Measurements from ENCODE around the gene OXT.
"Not testable (repeated sequence)": the region's sequence is repeated elsewhere in the genome, so short reads cannot be mapped to it uniquely, and the experiment has no call there.

OXT gene

GRCh38 chr20:3071610-3072529 lies at the start of gene OXT:
Gene OXT (plus strand): TSS chr20:3071620. CDS start chr20:3071656, 36 bp downstream.
- no peak for DNase-seq

DNA sequence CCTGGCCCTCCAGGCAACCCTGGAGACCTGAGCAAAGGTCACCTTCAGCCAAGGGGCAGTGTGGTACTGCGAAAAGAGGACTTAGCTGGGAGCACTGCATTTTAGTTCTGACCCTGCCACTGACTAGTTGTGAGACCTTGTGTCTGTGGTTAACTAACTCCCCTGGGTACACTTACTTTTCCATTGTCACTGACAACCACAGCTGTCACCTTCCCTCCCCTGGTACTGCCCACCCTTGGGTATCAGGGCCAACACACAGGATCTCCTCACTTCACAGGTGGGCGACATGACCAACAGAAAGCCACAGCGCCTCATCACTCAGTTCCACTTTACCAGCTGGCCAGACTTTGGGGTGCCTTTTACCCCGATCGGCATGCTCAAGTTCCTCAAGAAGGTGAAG lies 49.6 kb upstream of the OXT start:
- no peak for DNase-seq

- not testable (repeated sequence) for DNase-seq
These were observed 48.6 kb upstream of the OXT start for GRCh38 chr20:3022559-3023490.

DNA sequence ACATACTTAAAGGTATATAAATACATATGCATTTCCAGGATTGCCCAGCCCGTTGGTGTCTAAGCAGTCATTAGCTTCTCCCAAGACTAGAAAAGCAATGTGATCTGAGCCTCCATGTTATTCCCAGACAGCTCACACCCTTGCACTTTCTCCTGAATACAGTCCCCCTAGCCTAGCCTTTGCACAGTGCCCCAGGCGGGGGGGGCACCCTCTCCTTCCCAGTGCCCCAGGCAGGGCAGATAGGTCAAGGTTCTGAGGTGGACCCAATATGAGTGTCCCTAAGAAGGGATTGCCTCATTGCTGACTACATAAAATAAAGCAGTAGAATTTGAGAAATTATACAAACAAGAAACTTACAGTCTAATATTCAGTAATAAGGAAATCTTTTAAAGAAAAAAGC lies 43.4 kb upstream of the OXT start:
- DNase-seq = no peak

DNA sequence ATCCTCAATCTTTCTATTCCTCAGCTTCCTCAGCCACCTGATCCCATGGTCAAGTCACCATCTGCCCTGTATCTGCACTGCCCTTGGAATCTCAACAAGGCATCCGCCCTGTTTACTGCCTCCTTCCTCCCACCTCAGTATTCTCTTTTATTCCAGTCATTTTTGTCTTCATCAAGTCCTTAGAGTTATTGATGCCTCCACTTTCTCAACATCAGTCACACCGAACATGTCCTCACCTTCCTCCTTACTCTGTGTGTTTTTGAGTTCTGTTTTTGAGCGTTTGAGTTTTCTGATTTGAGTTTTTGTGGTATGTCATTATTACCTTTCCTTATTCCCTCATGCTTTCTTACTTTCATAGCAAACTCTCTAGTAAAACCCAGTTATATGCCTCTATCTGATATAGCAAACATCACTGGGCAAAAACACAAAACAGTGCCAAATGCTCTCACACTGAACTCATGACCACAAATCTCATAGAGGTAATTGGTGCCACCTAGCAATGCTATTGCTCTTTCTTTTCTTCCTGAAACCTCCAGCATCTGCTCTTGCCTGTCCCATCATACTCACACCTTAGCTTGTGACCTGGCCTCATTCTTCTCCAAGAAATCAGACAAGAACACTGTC lies 39.8 kb upstream of the OXT start:
- no peak for DNase-seq

DNA sequence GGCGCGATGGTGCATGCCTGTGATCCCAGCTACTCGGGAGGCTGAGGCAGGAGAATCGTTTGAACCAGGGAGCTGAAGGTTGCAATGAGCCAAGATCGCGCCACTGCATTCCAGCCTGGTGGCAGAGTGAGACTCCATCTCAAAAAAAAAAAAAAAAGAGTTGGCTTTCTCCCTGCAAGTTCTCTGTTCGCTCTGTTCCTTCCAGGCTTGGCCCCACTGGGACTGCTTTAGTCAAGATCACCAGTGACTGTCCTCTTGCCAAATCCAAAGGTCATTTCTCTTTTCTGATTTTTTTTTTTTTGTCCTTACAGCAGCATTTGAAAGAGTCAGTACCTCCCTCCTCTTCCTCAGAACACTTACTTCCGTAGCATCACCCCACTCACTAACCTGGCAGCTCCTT lies 38.8 kb upstream of the OXT start:
- no peak for DNase-seq

- no peak for DNase-seq
These were observed 33.8 kb upstream of the OXT start for GRCh38 chr20:3037654-3038053.

- DNase-seq = no peak
These were observed 33.0 kb upstream of the OXT start for GRCh38 chr20:3038454-3038853.

DNA sequence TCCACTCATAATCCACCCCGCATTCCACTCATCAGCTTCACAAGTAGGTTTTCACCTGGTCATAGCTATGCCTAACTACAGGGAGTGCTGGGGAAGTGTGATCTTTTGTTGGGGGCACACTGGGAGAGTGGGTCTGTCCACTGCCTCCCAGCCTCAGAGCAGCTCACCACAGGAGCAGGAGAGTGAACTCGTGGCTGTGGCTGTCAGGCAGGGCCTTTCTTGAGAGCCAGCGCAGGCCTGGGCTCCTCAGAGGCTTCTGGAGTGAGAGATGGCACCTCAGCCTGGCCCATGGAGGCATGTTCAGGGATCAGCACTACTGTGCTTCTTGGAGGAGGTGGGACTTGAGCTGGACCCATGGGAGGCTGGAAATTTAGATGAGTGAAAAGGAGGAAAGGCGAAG lies 32.0 kb upstream of the OXT start:
- DNase-seq = no peak

DNA sequence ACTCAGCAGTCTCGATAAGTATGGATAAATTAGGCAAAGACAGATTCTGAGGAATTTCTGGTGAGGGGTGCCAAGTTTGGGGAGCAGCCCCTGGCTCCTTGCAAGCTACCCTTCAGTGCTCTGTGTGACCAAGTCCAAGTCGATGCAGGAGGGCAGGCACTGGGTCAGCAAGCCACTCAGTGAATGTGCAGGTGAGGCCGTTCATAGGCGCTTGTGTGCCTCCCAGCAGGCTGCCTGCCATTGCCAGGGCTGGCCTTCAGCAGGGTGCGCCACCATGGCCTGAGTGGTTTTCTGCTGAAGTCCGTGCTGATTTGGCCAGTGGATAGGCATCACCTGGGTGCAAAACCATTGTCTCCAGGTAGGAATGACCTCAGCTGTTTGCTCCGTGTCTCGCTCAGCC lies 31.3 kb upstream of the OXT start:
- DNase-seq = peak; percentile 21

DNA sequence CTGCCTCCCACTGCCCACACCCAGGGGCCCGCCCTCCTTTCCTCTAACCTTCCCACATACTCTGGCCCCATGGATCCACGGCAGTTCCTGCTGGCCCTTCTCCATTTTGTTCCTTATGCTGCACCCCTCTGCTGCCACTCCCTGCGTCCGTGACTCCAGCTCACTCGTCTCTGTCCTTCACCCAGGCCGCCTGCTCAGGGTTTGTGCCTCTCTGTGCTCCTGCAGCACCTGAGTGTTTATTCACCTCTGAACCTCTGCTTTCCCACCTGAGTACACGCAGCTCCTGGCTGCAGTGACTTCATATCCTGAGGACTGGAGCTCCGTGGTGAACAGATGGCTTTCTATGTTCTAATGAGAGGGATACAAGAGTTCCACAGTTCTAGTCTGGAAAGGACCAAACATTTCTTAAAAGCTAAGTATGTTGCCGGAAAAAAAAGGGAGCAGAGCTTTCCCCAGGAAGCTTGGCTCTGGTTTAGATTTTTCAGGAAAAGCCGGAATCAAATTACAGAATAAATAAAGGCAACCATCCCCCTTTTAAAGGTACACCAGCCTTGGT lies 29.5 kb upstream of the OXT start:
- peak; percentile 76 for DNase-seq

DNA sequence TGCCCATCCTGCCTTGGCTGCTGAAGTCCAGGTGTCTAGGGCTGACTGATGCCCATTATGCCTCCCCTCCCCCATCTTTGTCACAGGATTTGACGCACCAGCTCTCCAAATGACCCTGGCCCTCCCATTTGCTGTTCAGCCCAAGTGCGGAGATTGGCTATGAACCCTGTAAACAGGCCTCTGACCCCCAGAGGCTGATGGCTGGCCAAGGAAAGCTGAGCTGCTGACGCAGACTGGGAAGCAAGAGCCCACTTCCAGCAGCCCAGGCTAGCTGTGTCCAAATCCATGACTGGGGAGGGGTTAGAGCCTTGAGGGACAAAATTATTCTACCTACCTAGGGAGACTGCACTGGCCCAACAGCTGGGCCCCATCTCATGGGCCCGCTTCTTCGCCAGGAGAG lies 28.8 kb upstream of the OXT start:
- DNase-seq = peak; percentile 35

- DNase-seq = no peak
These were observed 28.1 kb upstream of the OXT start, which contains the start of gene GNRH2 for GRCh38 chr20:3043322-3043721. Gene GNRH2 (plus strand): TSS chr20:3043622. CDS start chr20:3044415, 793 bp downstream.

- DNase-seq = no peak
These were observed 27.0 kb upstream of the OXT start for GRCh38 chr20:3044336-3044965.

DNA sequence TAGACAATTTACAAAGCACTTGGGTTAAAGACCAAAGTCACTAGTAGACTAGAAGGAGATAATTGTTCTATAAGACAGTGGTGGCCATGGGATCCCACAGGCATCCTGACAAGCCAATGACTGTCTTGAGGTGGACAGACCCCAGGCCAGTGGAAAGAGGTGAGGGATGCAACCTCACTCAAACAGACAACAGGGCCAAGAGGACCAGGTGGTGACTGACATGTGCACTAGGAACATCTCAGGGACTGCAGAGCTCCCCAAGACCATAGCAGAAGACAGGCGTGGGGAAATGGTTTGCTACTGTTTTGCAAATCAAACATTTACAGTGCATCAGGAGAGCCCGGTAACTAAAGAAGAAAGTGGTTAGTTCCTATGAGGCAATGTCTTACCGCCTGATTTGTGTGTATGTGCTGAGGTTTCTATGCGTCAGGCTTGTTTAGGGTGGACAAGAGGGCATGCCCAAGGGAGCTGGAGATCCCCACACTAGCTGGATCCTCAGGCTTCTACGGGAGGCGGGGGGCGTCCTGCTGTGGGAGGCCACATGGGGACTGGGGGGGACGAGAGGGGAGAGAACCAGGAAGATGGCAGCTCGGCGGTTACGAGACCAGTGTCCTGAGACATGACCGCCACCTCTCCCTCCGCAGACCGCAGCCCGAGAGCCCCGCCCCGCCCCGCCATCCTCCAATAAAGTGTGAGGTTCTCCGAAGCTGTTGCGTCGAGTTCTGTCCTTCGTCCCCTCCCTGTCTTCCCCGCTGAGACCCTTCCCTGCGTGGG lies 26.2 kb upstream of the OXT start:
- peak; percentile 62 for DNase-seq

- peak; percentile 72 for DNase-seq
These were observed 25.4 kb upstream of the OXT start, which contains the start of gene MRPS26 for GRCh38 chr20:3045816-3046676. Gene MRPS26 (plus strand): TSS chr20:3046052. CDS start chr20:3046069, 17 bp downstream.

DNA sequence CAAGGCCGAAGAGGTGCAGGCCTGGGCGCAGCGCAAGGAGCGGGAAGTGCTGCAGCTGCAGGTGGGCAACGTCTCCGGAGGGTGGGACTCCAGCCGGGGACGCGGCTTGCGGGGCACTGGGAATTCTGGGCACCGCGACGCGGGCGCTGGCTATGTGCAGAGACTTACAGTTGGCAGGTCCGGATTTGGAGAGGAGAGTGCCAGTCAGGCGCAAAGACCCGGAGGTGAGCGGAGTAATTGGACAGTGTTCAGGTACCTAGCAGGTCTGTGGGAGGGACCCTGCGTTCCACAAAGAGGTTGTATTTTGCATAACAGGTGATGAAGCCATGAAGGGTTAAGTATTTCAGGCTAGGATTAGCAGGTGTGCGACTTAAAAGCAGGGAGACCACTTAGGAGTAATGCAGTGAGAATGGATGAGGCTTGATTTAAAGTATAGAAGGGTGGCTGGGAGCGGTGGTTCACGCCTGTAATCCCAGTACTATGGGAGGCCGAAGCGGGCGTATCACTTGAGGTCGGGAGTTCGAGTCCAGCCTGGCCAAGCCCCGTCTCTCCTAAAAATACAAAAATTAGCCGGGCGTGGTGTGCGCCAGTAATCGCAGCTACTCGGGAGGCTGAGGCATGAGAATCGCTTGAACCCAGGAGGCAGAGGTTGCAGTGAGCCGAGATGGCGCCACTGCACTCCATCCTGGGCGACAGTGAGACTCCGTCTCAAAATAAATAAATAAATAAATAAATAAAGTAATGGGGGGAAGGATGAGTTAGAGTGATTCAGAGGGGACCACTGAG lies 24.6 kb upstream of the OXT start:
- DNase-seq = peak; percentile 66

- no peak for DNase-seq
These were observed 23.7 kb upstream of the OXT start for GRCh38 chr20:3047486-3048419.
